MM.1S (cell line): ENCODE measurements around the gene HIC1.

Experiments used
- DNase-seq: peaks from one replicate; pipeline ENCODE4 v3.0.0-alpha.2; 2015
- H2AFZ ChIP-seq: fragments of 300-600 bp; sonication (generic); 2 replicates; pipeline ENCODE4 v1.6.0; 2016; ENCODE audit warnings: antibody characterized with exemption, low read length
- H3F3A ChIP-seq: fragments of 300-600 bp; sonication (generic); 2 replicates; pipeline ENCODE4 v1.6.1; 2016; ENCODE audit warnings: mild to moderate bottlenecking, antibody characterized with exemption, low read length, moderate library complexity, mixed read lengths; ENCODE audit not compliant: insufficient read depth
- H3K27ac ChIP-seq: fragments of 300-600 bp; sonication (generic); 2 replicates; pipeline ENCODE4 v1.5.1; 2016; ENCODE audit warnings: mild to moderate bottlenecking, low read length
- H3K27me3 ChIP-seq: fragments of 300-600 bp; sonication (generic); replicated peaks from 2 replicates; pipeline ENCODE4 v1.6.0; 2016; ENCODE audit warnings: low read length; ENCODE audit not compliant: insufficient read depth
- H3K36me3 ChIP-seq: fragments of 300-600 bp; sonication (generic); replicated peaks from 2 replicates; pipeline ENCODE4 v1.6.1; 2016; ENCODE audit warnings: mild to moderate bottlenecking, low read length, mixed read lengths; ENCODE audit not compliant: insufficient read depth
- H3K4me1 ChIP-seq: fragments of 300-600 bp; sonication (generic); 2 replicates; pipeline ENCODE4 v1.6.1; 2016; ENCODE audit warnings: low read length, mixed read lengths
- H3K4me2 ChIP-seq: fragments of 300-600 bp; sonication (generic); 2 replicates; pipeline ENCODE4 v1.6.0; 2016; ENCODE audit warnings: low read depth, low read length
- H3K4me3 ChIP-seq: fragments of 300-600 bp; sonication (generic); 2 replicates; pipeline ENCODE4 v1.5.1; 2016; ENCODE audit warnings: low read length, mixed read lengths
- H3K79me2 ChIP-seq: fragments of 300-600 bp; sonication (generic); 2 replicates; pipeline ENCODE4 v1.6.1; 2016; ENCODE audit warnings: mixed run types, low read length, mixed read lengths
- H3K9ac ChIP-seq: fragments of 300-600 bp; sonication (generic); 2 replicates; pipeline ENCODE4 v1.6.1; 2016; ENCODE audit warnings: low read length, mixed read lengths
- H3K9me2 ChIP-seq: fragments of 300-600 bp; sonication (generic); replicated peaks from 2 replicates; pipeline ENCODE4 v1.6.1; 2016; ENCODE audit warnings: mild to moderate bottlenecking, low read length, mixed read lengths; ENCODE audit not compliant: insufficient read depth
- H3K9me3 ChIP-seq: fragments of 300-600 bp; sonication (generic); replicated peaks from 2 replicates; pipeline ENCODE4 v1.6.1; 2016; ENCODE audit warnings: mild to moderate bottlenecking, low read length, mixed read lengths; ENCODE audit not compliant: insufficient read depth
- H4K20me1 ChIP-seq: fragments of 300-600 bp; sonication (generic); 2 replicates; pipeline ENCODE4 v1.6.1; 2016; ENCODE audit warnings: mild to moderate bottlenecking, low read length, moderate library complexity, mixed read lengths; ENCODE audit not compliant: insufficient read depth
- EZH2 ChIP-seq: fragments of 300-600 bp; sonication (generic); optimal IDR thresholded peaks from 2 replicates; pipeline ENCODE3; 2017; ENCODE audit warnings: low read depth, mild to moderate bottlenecking, antibody characterized with exemption, low read length, mixed read lengths
- EZH2phosphoT487 ChIP-seq: fragments of 300-600 bp; sonication (generic); IDR thresholded peaks from 2 replicates; pipeline ENCODE4 v1.6.1; 2018; ENCODE audit warnings: antibody characterized with exemption, low read length
- TF ChIP-seq, protein P1 (sequence below): fragments of 300-600 bp; sonication (generic); IDR thresholded peaks from 2 replicates; pipeline ENCODE4 v1.5.1; 2016; ENCODE audit warnings: antibody characterized with exemption, low read length, mixed read lengths

The HIC1 gene

DNA sequence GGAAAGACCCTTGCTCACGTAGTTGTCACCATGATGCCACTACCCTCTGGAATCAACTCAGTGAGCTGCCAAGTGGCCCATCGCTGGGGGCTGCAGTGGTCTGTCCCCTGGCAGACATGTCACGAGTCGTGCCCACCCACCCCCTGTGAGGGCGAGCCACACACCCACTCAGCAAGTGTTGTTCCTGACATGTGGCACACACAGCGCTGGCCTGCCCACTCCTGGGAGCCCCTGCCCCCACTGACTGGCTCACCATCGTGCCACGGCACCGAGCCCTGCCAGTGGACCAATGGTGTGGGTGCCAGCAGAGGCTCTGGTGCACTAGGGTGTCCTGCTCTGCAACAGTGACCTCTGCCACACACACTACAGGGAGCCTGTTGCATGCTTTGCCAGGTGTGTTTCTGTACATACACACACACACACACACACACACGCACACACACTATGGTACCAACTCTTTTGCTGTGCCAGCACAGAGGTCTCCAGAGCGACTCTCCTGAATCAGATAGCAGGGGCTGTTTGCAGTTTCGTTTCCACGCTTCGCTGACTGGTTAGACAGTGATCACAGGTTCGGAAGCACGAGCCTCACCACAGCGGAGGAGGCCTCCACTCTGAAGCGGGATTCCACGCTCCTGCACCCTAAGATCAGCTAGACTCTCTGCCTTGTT lies 37.5 kb upstream of the HIC1 start:
- Histone ChIP-seq H3K4me1 (peaks cover 15% of the 10 kb centered on the region), H3K79me2 (no peaks in the 10 kb centered on the region), H3K4me2 (peak overlapping the region; percentile 81), H3K9me3 (no peaks in the 10 kb centered on the region), H3K36me3 (no peaks in the 10 kb centered on the region), H3K27ac (no peak overlapping the region; the same call in 1 of the 2 replicates), H3K9ac (peak overlapping the region; percentile 25; the same call in 1 of the 2 replicates), H3K9me2 (no peaks in the 10 kb centered on the region), H3K27me3 (peaks cover 90% of the 10 kb centered on the region), H3K4me3 (peak overlapping the region; percentile 19), H2AFZ (peak overlapping the region; percentile 44), H3F3A (no peaks in the 10 kb centered on the region; the same call in 1 of the 2 replicates), H4K20me1 (no peaks in the 10 kb centered on the region)
- DNase-seq = peak; percentile 84
- TF ChIP-seq EZH2phosphoT487 = no peak
- TF ChIP-seq, protein P1, sequence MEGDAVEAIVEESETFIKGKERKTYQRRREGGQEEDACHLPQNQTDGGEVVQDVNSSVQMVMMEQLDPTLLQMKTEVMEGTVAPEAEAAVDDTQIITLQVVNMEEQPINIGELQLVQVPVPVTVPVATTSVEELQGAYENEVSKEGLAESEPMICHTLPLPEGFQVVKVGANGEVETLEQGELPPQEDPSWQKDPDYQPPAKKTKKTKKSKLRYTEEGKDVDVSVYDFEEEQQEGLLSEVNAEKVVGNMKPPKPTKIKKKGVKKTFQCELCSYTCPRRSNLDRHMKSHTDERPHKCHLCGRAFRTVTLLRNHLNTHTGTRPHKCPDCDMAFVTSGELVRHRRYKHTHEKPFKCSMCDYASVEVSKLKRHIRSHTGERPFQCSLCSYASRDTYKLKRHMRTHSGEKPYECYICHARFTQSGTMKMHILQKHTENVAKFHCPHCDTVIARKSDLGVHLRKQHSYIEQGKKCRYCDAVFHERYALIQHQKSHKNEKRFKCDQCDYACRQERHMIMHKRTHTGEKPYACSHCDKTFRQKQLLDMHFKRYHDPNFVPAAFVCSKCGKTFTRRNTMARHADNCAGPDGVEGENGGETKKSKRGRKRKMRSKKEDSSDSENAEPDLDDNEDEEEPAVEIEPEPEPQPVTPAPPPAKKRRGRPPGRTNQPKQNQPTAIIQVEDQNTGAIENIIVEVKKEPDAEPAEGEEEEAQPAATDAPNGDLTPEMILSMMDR = no peak
- no peak for TF ChIP-seq EZH2

DNA sequence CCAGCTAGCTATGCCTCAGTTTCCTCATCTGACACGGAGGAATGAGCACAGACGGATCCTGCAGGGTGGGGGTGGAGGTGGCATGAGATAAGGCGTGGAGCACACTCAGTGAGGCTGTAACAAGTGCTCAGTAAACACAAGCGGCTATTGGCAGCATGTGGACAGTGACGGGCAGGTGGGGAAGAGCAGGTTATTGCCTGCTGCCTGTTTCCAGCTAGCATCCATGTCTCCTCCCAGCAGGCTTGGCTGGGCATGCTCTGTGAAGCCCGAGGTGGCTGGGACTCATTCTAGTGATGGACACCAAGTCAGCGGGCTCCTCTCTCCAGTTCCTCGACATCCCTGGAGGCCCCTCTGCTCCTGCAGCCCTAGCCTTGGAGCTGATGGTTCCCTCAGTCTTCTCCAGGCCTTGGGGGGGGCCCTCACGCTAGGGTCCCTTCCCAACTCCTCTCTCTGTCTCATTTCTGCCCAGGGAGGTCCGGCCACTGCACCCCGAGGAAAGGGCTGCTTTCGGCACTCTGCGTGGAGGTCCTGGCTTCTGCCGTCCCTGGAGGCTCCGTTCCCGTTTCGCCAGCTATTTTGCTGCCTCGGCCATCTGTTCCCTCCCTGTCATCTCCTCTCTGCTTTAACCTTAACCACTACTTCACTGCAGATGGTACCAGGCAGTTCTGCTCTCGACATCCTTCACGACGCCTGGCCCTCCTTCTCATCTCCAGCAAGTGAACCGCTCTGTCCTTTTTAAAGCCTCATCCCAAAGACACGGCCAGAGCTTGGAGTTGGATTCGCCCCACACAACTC lies 36.0 kb upstream of the HIC1 start:
- Histone ChIP-seq H3K4me3 (no peak overlapping the region), H3K9ac (no peak overlapping the region), H3K27ac (no peak overlapping the region), H3K27me3 (peaks cover 91% of the 10 kb centered on the region), H3K9me2 (no peaks in the 10 kb centered on the region), H3K4me1 (peaks cover 15% of the 10 kb centered on the region), H3K9me3 (no peaks in the 10 kb centered on the region), H3K36me3 (no peaks in the 10 kb centered on the region), H4K20me1 (no peaks in the 10 kb centered on the region), H3K4me2 (no peak overlapping the region), H3F3A (no peaks in the 10 kb centered on the region; the same call in 1 of the 2 replicates), H2AFZ (no peak overlapping the region), H3K79me2 (no peaks in the 10 kb centered on the region)
- TF ChIP-seq, protein P1 = no peak
- no peak for TF ChIP-seq EZH2phosphoT487
- DNase-seq = no peak

DNA sequence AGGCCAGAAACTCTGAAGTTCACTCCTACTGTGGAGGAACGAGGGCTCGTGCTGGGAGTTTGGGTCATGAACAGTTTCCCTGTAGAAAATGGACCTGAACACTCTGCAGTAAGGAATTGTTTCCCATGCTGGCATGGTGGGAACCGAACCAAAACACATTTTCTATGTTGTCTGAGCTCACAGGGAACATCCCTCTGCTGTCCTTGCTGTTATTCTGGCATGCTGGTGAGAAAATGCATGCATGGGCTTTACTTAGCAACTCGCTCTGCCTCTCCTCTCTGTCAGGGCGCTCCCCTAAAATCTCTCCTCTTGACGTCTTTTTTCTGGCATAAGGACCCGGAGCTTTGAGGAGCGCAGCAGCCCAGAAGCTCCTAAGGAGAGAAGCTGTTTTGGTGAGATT lies 35.2 kb upstream of the HIC1 start:
- TF ChIP-seq, protein P1 = no peak
- TF ChIP-seq EZH2 (no peak), EZH2phosphoT487 (no peak)
- no peak overlapping the region for H3K27ac ChIP-seq
- no peak overlapping the region for H3K4me2 ChIP-seq

More for the DNA sequence above, 35.2 kb upstream of the HIC1 start:
- no peaks in the 10 kb centered on the region for H3K79me2 ChIP-seq
- peaks cover 15% of the 10 kb centered on the region for H3K4me1 ChIP-seq
- H3K9me3 ChIP-seq = no peaks in the 10 kb centered on the region
- H3F3A ChIP-seq = no peaks in the 10 kb centered on the region; the same call in 1 of the 2 replicates
- no peak overlapping the region for H3K4me3 ChIP-seq
- no peaks in the 10 kb centered on the region for H3K9me2 ChIP-seq
- no peak overlapping the region for H3K9ac ChIP-seq
- no peak overlapping the region for H2AFZ ChIP-seq
- no peak for DNase-seq
- H4K20me1 ChIP-seq = no peaks in the 10 kb centered on the region
- H3K27me3 ChIP-seq = peaks cover 91% of the 10 kb centered on the region
- no peaks in the 10 kb centered on the region for H3K36me3 ChIP-seq
